IMR-90 (cell line): Measurements from ENCODE around the gene GPRC6A. TPM values are rescaled to one million over a fixed set of nuclear protein-coding genes. Genes with fewer than 3 reads are reported as not detected.

Source experiments
- ATAC-seq: fragments of 200-7000 bp; cut with Tn5 transposase; 2 replicates; pipeline ENCODE4 v1.9.1; 2020; ENCODE audit warnings: low read depth, mild to moderate bottlenecking, moderate library complexity
- BruUV-seq: library from RNA; stranded (reverse); fragments of 400-500 nt; replicated peaks from 2 replicates; lab custom pipeline; 2021; lab: Mats Ljungman, UMichigan
- CTCF ChIA-PET: fragments of 300-600 bp; formaldehyde crosslinking; extraction: SDS; loops from one replicate; lab custom pipeline; 2021; ENCODE audit warnings: antibody characterized with exemption; lab: Yijun Ruan, JAX
- POLR2A ChIA-PET: fragments of 300-600 bp; sonication (Branson Sonifier 250); formaldehyde crosslinking; loops from one replicate; lab custom pipeline; 2022; ENCODE audit warnings: antibody characterized with exemption; ENCODE audit not compliant: unreplicated experiment; lab: Charles Lee
- DNase-seq: peaks from one replicate; pipeline ENCODE4 v3.0.0; 2013
- H2AFZ ChIP-seq: replicated peaks from 2 replicates; pipeline ENCODE3; 2013; ENCODE audit warnings: low read length, mild to moderate bottlenecking; ENCODE audit not compliant: poor library complexity
- H2AK5ac ChIP-seq: 2 replicates; pipeline ENCODE4 v1.6.1; 2013; ENCODE audit warnings: low read depth, low read length, inconsistent platforms
- H2AK9ac ChIP-seq: replicated peaks from 2 replicates; pipeline ENCODE3; 2013; ENCODE audit warnings: mild to moderate bottlenecking, low read depth, low read length, moderate library complexity; ENCODE audit not compliant: poor library complexity
- H2BK120ac ChIP-seq: 2 replicates; pipeline ENCODE4 v1.6.1; 2013; ENCODE audit warnings: low read depth, low read length, inconsistent platforms
- H2BK15ac ChIP-seq: 3 replicates; pipeline ENCODE4 v1.6.1; 2013; ENCODE audit warnings: low read depth, low read length, inconsistent platforms
- H2BK20ac ChIP-seq: 2 replicates; pipeline ENCODE4 v1.6.1; 2013; ENCODE audit warnings: low read depth, mild to moderate bottlenecking, inconsistent platforms, low read length, moderate library complexity
- H2BK5ac ChIP-seq: 2 replicates; pipeline ENCODE4 v1.6.1; 2013; ENCODE audit warnings: mild to moderate bottlenecking, low read depth, low read length, inconsistent platforms; ENCODE audit not compliant: poor library complexity, severe bottlenecking
- H3K14ac ChIP-seq: replicated peaks from 2 replicates; pipeline ENCODE4 v1.6.1; 2013; ENCODE audit warnings: low read depth, low read length, inconsistent platforms
- H3K18ac ChIP-seq: 2 replicates; pipeline ENCODE4 v1.6.1; 2013; ENCODE audit warnings: low read depth, low read length, control low read depth
- H3K23ac ChIP-seq: 2 replicates; pipeline ENCODE4 v1.6.1; 2013; ENCODE audit warnings: low read depth, low read length, inconsistent platforms
- H3K27ac ChIP-seq: 2 replicates; pipeline ENCODE4 v1.5.1; 2013; ENCODE audit warnings: mild to moderate bottlenecking, control low read depth, low read length; ENCODE audit not compliant: insufficient read depth
- H3K27me3 ChIP-seq: 2 replicates; pipeline ENCODE4 v1.6.1; 2013; ENCODE audit warnings: low read length; ENCODE audit not compliant: control insufficient read depth, insufficient read depth
- H3K36me3 ChIP-seq: 2 replicates; pipeline ENCODE4 v1.6.1; 2013; ENCODE audit warnings: low read length, mixed read lengths; ENCODE audit not compliant: control insufficient read depth, insufficient read depth
- H3K4ac ChIP-seq: 2 replicates; pipeline ENCODE4 v1.6.1; 2013; ENCODE audit warnings: low read depth, low read length, inconsistent platforms
- H3K4me1 ChIP-seq: 2 replicates; pipeline ENCODE4 v1.6.1; 2013; ENCODE audit warnings: low read length, mixed read lengths; ENCODE audit not compliant: control insufficient read depth, insufficient read depth
- H3K4me2 ChIP-seq: 2 replicates; pipeline ENCODE4 v1.6.1; 2013; ENCODE audit warnings: low read depth, mild to moderate bottlenecking, control low read depth, low read length, moderate library complexity
- H3K4me3 ChIP-seq: 2 replicates; pipeline ENCODE4 v1.5.1; 2013; ENCODE audit warnings: low read depth, mild to moderate bottlenecking, control low read depth, low read length, moderate library complexity; ENCODE audit not compliant: insufficient read depth
- H3K56ac ChIP-seq: 2 replicates; pipeline ENCODE4 v1.6.1; 2013; ENCODE audit warnings: low read length, inconsistent platforms; ENCODE audit not compliant: insufficient read depth; ENCODE audit errors: extremely low read depth
- H3K79me1 ChIP-seq, 2 experiments: 2 replicates each; pipeline ENCODE4 v1.6.1; 2013; ENCODE audit warnings: low read length in 2 of 2, inconsistent platforms in 1 of 2, low read depth in 1 of 2
- H3K9ac ChIP-seq: 2 replicates; pipeline ENCODE4 v1.6.1; 2013; ENCODE audit warnings: low read depth, low read length, control low read depth
- H3K9me1 ChIP-seq: 2 replicates; pipeline ENCODE4 v1.6.1; 2013; ENCODE audit warnings: low read length, inconsistent platforms; ENCODE audit not compliant: insufficient read depth
- H3K9me3 ChIP-seq: 2 replicates; pipeline ENCODE4 v1.6.1; 2013; ENCODE audit warnings: low read length; ENCODE audit not compliant: control insufficient read depth, insufficient read depth
- H4K20me1 ChIP-seq: 2 replicates; pipeline ENCODE4 v1.6.1; 2013; ENCODE audit warnings: low read length, inconsistent platforms; ENCODE audit not compliant: insufficient read depth
- H4K5ac ChIP-seq: 2 replicates; pipeline ENCODE4 v1.6.1; 2013; ENCODE audit warnings: mild to moderate bottlenecking, low read depth, low read length, control low read depth
- H4K8ac ChIP-seq, 2 experiments: 2 replicates each; pipeline ENCODE4 v1.6.1; 2013; ENCODE audit warnings: low read depth in 2 of 2, low read length in 2 of 2, control low read depth in 1 of 2, inconsistent platforms in 1 of 2
- H4K91ac ChIP-seq: 2 replicates; pipeline ENCODE4 v1.6.1; 2013; ENCODE audit warnings: low read depth, low read length, inconsistent platforms; ENCODE audit not compliant: insufficient read depth
- BHLHE40 ChIP-seq: fragments of 150-350 bp; IDR thresholded peaks from 2 replicates; pipeline ENCODE4 v1.6.1; 2016; ENCODE audit warnings: mild to moderate bottlenecking, low read depth, low read length
- CHD1 ChIP-seq: IDR thresholded peaks from 2 replicates; pipeline ENCODE4 v1.6.1; 2012; ENCODE audit warnings: low read depth, low read length, improper control_type of control experiment
- FOS ChIP-seq: fragments of 150-350 bp; IDR thresholded peaks from 2 replicates; pipeline ENCODE4 v1.6.1; 2016; ENCODE audit warnings: low read depth, low read length
- MXI1 ChIP-seq: IDR thresholded peaks from 2 replicates; pipeline ENCODE4 v1.6.1; 2012; ENCODE audit warnings: low read depth, mild to moderate bottlenecking, low read length, moderate library complexity, borderline replicate concordance
- NFE2L2 ChIP-seq: fragments of 150-350 bp; IDR thresholded peaks from 2 replicates; pipeline ENCODE4 v1.6.1; 2016; ENCODE audit warnings: low read depth, mild to moderate bottlenecking, low read length
- POLR2A ChIP-seq: IDR thresholded peaks from 2 replicates; pipeline ENCODE4 v1.6.1; 2012; ENCODE audit warnings: mild to moderate bottlenecking, low read depth, low read length
- RAD21 ChIP-seq: IDR thresholded peaks from 2 replicates; pipeline ENCODE4 v1.6.1; 2012; ENCODE audit warnings: low read length, improper control_type of control experiment
- RCOR1 ChIP-seq: IDR thresholded peaks from 2 replicates; pipeline ENCODE4 v1.6.1; 2012; ENCODE audit warnings: mild to moderate bottlenecking, low read length, improper control_type of control experiment; ENCODE audit not compliant: insufficient replicate concordance
- RFX5 ChIP-seq: IDR thresholded peaks from 2 replicates; pipeline ENCODE4 v1.8.0; 2012; ENCODE audit warnings: low read depth, mild to moderate bottlenecking, low read length, moderate library complexity
- SMC3 ChIP-seq: fragments of 150-350 bp; IDR thresholded peaks from 2 replicates; pipeline ENCODE4 v1.6.1; 2016; ENCODE audit warnings: low read depth, mild to moderate bottlenecking, antibody characterized with exemption, low read length, moderate library complexity
- WGBS, 2 experiments: methylation state at CpG; one replicate each; pipeline versions ENCODE4 v1.1.5 to v1.1.7; 2013; ENCODE audit warnings: missing lambda C conversion rate in 2 of 2; ENCODE audit not compliant: insufficient read length in 1 of 2; ENCODE audit errors: extremely low coverage in 2 of 2; 5-methylcytosine and 5-hydroxymethylcytosine counted together
- dilution Hi-C: fragments of 300-500 bp; cut with HindIII; formaldehyde crosslinking; loops from one replicate; pipeline ENCODE4 v1.14.3; 2018; ENCODE audit warnings: low sequenced_read_pairs; ENCODE audit not compliant: unreplicated experiment
- in situ Hi-C: fragments of 300-500 bp; cut with MboI; formaldehyde crosslinking; loops from 3 replicates; pipeline ENCODE4 v1.14.3; 2019; ENCODE audit warnings: low sequenced_read_pairs, inconsistent platforms, mixed read lengths
- intact Hi-C: fragments of 100-400 bp; cut with micrococcal nuclease; formaldehyde crosslinking; loops from 2 replicates; pipeline ENCODE4 v1.10.0; 2022
- polyA plus RNA-seq, 3 experiments: library from polyadenylated mRNA; depleted of rRNA; stranded (reverse); fragments of >200 nt; gene quantifications; 2 replicates each; pipeline ENCODE4 v1.2.3, GENCODE V29; 2012; ENCODE audit warnings: low replicate concordance in 1 of 3
- total RNA-seq: library from RNA; depleted of rRNA; stranded (reverse); fragments of >200 nt; gene quantifications from 2 replicates; pipeline ENCODE4 v1.2.3, GENCODE V29; 2012
- TF ChIP-seq, protein P1 (sequence below): conservative IDR thresholded peaks from 2 replicates; pipeline ENCODE4 v1.5.1; 2012; ENCODE audit warnings: mild to moderate bottlenecking, low read depth, low read length, improper control_type of control experiment

The GPRC6A gene
- total and polyA plus RNA-seq, 2 of the 4 experiments (the other 2 are of a cell fraction): not detected

DNA sequence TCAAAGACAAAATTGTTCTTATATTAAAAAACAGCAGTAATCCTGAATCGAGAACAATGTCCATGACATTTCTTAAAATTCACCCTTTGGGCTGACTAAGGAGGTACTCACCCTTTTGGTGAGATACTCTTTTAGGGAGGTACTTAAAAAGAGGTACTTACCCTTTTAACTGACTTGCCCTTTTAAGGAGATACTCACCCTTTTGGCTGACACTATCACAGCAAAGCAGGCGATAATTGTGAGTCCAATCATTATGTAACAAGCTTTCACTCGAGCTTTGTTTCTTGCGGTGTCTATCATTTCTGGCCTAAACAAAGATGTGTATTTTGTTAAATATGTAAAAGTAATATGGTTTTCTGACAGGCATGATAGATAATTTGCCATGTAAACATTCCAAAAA lies 67.1 kb downstream of the GPRC6A start:
- ChIA-PET CTCF (no interaction called here), POLR2A (no interaction called here)
- Histone ChIP-seq H3K4me2 (no peak overlapping the region), H4K91ac (no peak overlapping the region), H2AK5ac (no peak overlapping the region), H3K9me1 (no peaks in the 10 kb centered on the region), H3K14ac (no peak overlapping the region), H3K36me3 (no peaks in the 10 kb centered on the region), H4K5ac (no peak overlapping the region), H3K27me3 (peaks cover 10% of the 10 kb centered on the region), H2AFZ (no peak overlapping the region), H3K27ac (no peak overlapping the region), H2BK5ac (no peak overlapping the region), H3K18ac (no peak overlapping the region), H3K4me3 (no peak overlapping the region), H3K4ac (no peak overlapping the region), H2AK9ac (no peak overlapping the region), H3K4me1 (no peaks in the 10 kb centered on the region), H2BK20ac (no peak overlapping the region), H3K79me1 (no peaks in the 10 kb centered on the region), H2BK15ac (no peak overlapping the region), H2BK120ac (no peak overlapping the region), H3K9me3 (no peaks in the 10 kb centered on the region), H3K56ac (no peak overlapping the region), H3K23ac (no peak overlapping the region), H4K20me1 (no peaks in the 10 kb centered on the region), H4K8ac (no peak overlapping the region), H3K9ac (no peak overlapping the region)
- no peak for TF ChIP-seq SMC3
- TF ChIP-seq RCOR1: no peak
- TF ChIP-seq MXI1: no peak
- TF ChIP-seq CHD1: no peak
- TF ChIP-seq POLR2A: no peak
- TF ChIP-seq NFE2L2: no peak
- no peak for TF ChIP-seq RAD21
- TF ChIP-seq FOS: no peak
- TF ChIP-seq RFX5: no peak
- no peak for TF ChIP-seq BHLHE40
- TF ChIP-seq, protein P1, sequence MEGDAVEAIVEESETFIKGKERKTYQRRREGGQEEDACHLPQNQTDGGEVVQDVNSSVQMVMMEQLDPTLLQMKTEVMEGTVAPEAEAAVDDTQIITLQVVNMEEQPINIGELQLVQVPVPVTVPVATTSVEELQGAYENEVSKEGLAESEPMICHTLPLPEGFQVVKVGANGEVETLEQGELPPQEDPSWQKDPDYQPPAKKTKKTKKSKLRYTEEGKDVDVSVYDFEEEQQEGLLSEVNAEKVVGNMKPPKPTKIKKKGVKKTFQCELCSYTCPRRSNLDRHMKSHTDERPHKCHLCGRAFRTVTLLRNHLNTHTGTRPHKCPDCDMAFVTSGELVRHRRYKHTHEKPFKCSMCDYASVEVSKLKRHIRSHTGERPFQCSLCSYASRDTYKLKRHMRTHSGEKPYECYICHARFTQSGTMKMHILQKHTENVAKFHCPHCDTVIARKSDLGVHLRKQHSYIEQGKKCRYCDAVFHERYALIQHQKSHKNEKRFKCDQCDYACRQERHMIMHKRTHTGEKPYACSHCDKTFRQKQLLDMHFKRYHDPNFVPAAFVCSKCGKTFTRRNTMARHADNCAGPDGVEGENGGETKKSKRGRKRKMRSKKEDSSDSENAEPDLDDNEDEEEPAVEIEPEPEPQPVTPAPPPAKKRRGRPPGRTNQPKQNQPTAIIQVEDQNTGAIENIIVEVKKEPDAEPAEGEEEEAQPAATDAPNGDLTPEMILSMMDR: no peak
- dilution Hi-C loops (no loop called here), in situ Hi-C loops (no loop called here), intact Hi-C loops (no loop called here)
- DNase-seq: no peak
- no TSS peak for BruUV-seq
- WGBS, 2 experiments: no CpG with 5 or more reads among the region's 4 CpGs
- no peak for ATAC-seq
